ENCODE measurements around the gene ELF2.
"Not testable (repeated sequence)": the region's sequence is repeated elsewhere in the genome, so short reads cannot be mapped to it uniquely, and the experiment has no call there.

ELF2 gene

GRCh38 chr4:139024686-139025085 lies 152.3 kb downstream of the ELF2 start:
- Histone ChIP-seq H3K27ac (no peak overlapping the region), H2AFZ (ENCODE audit: low read depth) (no peak overlapping the region), H3K79me2 (ENCODE audit: insufficient read depth, low read depth) (peaks cover 82% of the 10 kb centered on the region), H3K4me2 (no peak overlapping the region), H3K4me1 (ENCODE audit: low read depth, poor library complexity, severe bottlenecking) (no peaks in the 10 kb centered on the region), H3K27me3 (ENCODE audit: insufficient read depth, low read depth) (no peaks in the 10 kb centered on the region), H3K4me3 (IDR thresholded peaks at IDR 0.05; ENCODE audit: insufficient read depth, low read depth, low read length) (no peak overlapping the region), H3K36me3 (ENCODE audit: insufficient read depth) (no peaks in the 10 kb centered on the region; the same call in 1 of the 2 replicates), H4K20me1 (ENCODE audit: insufficient read depth) (peaks cover 11% of the 10 kb centered on the region), H3K9ac (no peak overlapping the region)
- TF ChIP-seq, protein P1, sequence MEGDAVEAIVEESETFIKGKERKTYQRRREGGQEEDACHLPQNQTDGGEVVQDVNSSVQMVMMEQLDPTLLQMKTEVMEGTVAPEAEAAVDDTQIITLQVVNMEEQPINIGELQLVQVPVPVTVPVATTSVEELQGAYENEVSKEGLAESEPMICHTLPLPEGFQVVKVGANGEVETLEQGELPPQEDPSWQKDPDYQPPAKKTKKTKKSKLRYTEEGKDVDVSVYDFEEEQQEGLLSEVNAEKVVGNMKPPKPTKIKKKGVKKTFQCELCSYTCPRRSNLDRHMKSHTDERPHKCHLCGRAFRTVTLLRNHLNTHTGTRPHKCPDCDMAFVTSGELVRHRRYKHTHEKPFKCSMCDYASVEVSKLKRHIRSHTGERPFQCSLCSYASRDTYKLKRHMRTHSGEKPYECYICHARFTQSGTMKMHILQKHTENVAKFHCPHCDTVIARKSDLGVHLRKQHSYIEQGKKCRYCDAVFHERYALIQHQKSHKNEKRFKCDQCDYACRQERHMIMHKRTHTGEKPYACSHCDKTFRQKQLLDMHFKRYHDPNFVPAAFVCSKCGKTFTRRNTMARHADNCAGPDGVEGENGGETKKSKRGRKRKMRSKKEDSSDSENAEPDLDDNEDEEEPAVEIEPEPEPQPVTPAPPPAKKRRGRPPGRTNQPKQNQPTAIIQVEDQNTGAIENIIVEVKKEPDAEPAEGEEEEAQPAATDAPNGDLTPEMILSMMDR (conservative IDR thresholded peaks at IDR 0.05; ENCODE audit: low read depth, low read length) = no peak

DNA sequence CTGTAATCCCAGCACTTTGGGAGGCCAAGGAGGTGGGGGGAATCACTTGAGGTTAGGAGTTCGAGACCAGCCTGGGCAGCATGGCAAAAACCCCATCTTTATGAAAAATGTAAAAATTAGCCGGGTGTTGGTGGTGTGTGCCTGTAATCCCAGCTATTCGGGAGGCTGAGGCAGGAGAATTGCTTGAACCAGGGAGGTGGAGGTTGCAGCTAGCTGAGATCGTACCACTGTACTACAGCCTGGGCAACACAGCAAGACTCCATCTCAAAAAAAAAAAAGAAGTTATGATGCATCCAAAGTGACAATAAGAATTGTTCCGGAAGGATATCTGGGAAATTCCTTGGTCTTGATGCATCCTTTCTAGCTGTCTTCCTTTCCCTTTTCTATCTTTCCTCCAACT lies 154.2 kb downstream of the ELF2 start:
- Histone ChIP-seq H3K79me2 (ENCODE audit: insufficient read depth, low read depth) (peaks cover 85% of the 10 kb centered on the region; the same call in 1 of the 2 replicates), H3K4me2 (no peak overlapping the region), H3K4me1 (ENCODE audit: low read depth, poor library complexity, severe bottlenecking) (peaks cover 9% of the 10 kb centered on the region), H4K20me1 (ENCODE audit: insufficient read depth) (peaks cover 11% of the 10 kb centered on the region), H3K27me3 (ENCODE audit: insufficient read depth, low read depth) (no peaks in the 10 kb centered on the region), H3K27ac (no peak overlapping the region), H2AFZ (ENCODE audit: low read depth) (no peak overlapping the region), H3K36me3 (ENCODE audit: insufficient read depth) (no peaks in the 10 kb centered on the region; the same call in 1 of the 2 replicates), H3K9ac (no peak overlapping the region), H3K4me3 (IDR thresholded peaks at IDR 0.05; ENCODE audit: insufficient read depth, low read depth, low read length) (no peak overlapping the region)
- TF ChIP-seq, protein P1 (conservative IDR thresholded peaks at IDR 0.05; ENCODE audit: low read depth, low read length) = no peak

DNA sequence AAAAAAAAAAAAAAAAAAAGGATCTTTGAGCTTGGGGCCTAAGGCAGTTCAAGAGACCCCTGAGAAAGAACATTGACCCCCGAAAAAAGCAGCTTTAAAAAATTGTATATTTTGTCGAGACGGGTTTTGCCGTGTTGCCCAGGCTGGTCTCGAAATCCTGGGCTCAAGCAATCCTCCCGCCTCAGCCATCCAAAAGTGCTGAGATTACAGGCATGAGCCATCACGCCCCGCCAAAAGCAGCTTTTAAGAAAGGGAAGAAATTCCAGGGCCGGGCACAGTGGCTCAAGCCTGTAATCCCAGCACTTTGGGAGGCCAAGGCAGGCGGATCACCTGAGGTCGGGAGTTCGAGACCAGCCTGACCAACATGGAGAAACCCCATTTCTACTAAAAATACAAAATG lies 155.9 kb downstream of the ELF2 start:
- not testable (repeated sequence) for H3K27me3 ChIP-seq (ENCODE audit: insufficient read depth, low read depth); H3K9ac ChIP-seq; H2AFZ ChIP-seq (ENCODE audit: low read depth); H3K36me3 ChIP-seq (ENCODE audit: insufficient read depth); H3K4me3 ChIP-seq (IDR thresholded peaks at IDR 0.05; ENCODE audit: insufficient read depth, low read depth, low read length); H3K27ac ChIP-seq; H3K4me2 ChIP-seq
- Histone ChIP-seq H4K20me1 (ENCODE audit: insufficient read depth) (peaks cover 11% of the 10 kb centered on the region), H3K4me1 (ENCODE audit: low read depth, poor library complexity, severe bottlenecking) (peaks cover 20% of the 10 kb centered on the region), H3K79me2 (ENCODE audit: insufficient read depth, low read depth) (peaks cover 97% of the 10 kb centered on the region; the same call in 1 of the 2 replicates)

- Histone ChIP-seq H3K27me3 (ENCODE audit: insufficient read depth, low read depth) (no peaks in the 10 kb centered on the region), H3K79me2 (ENCODE audit: insufficient read depth, low read depth) (peaks cover 90% of the 10 kb centered on the region; the same call in 1 of the 2 replicates), H2AFZ (ENCODE audit: low read depth) (no peak overlapping the region), H3K36me3 (ENCODE audit: insufficient read depth) (no peaks in the 10 kb centered on the region; the same call in 1 of the 2 replicates), H3K4me3 (IDR thresholded peaks at IDR 0.05; ENCODE audit: insufficient read depth, low read depth, low read length) (no peak overlapping the region), H3K27ac (no peak overlapping the region), H3K9ac (no peak overlapping the region), H3K4me1 (ENCODE audit: low read depth, poor library complexity, severe bottlenecking) (peaks cover 20% of the 10 kb centered on the region), H3K4me2 (no peak overlapping the region), H4K20me1 (ENCODE audit: insufficient read depth) (peaks cover 11% of the 10 kb centered on the region)
- TF ChIP-seq, protein P1 (conservative IDR thresholded peaks at IDR 0.05; ENCODE audit: low read depth, low read length) = no peak
Observed at GRCh38 chr4:139020384-139020783, 156.6 kb downstream of the ELF2 start.

DNA sequence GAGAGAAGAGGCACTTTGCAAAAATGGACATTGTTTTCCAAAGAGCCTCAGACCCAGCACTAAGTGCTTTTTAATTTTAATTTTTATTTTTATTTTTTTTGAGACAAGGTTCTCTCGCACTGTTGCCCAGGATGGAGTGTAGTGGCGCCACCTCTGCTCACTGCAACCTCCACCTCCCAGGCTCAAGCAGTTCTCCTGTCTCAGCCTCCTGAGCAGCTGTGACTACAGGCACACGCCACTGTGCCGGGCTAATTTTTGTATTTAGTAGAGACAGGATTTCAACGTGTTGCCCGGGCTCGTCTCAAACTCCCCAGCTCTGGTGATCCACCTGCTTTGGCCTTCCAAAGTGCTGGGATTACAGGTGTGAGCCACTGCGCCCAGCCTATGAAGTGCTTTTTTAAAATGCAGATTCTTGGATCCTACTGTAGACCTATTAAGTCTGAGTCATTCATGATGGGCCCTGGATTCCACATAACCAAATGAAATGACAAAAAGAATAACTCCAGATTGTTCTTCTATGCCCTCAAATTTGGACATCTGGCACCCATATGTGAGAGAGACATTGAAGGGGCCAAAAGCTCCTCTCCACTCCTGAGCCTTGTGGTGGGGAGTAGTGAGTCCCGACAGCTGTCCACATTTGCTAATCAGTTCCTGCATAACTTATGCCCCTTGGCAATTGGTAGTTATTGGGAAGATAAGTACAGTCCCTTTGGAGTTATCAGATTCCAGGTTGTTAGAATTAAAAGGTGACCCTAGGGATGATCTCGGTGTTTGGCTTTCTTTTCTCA lies 157.9 kb downstream of the ELF2 start:
- Histone ChIP-seq H3K4me2 (no peak overlapping the region), H3K4me3 (IDR thresholded peaks at IDR 0.05; ENCODE audit: insufficient read depth, low read depth, low read length) (no peak overlapping the region), H3K27me3 (ENCODE audit: insufficient read depth, low read depth) (no peaks in the 10 kb centered on the region), H2AFZ (ENCODE audit: low read depth) (no peak overlapping the region), H3K4me1 (ENCODE audit: low read depth, poor library complexity, severe bottlenecking) (peaks cover 30% of the 10 kb centered on the region), H3K36me3 (ENCODE audit: insufficient read depth) (no peaks in the 10 kb centered on the region), H3K9ac (no peak overlapping the region), H4K20me1 (ENCODE audit: insufficient read depth) (peaks cover 11% of the 10 kb centered on the region), H3K27ac (no peak overlapping the region), H3K79me2 (ENCODE audit: insufficient read depth, low read depth) (peaks cover 78% of the 10 kb centered on the region; the same call in 1 of the 2 replicates)
- TF ChIP-seq, protein P1 (conservative IDR thresholded peaks at IDR 0.05; ENCODE audit: low read depth, low read length) = no peak

Data from KMS-11 (cell line).